ENCODE results near the gene KIF3B. TPM values are rescaled to one million over a fixed set of nuclear protein-coding genes. Genes with fewer than 3 reads are reported as not detected.

KIF3B gene
- total and polyA plus RNA-seq, 10 of the 15 experiments (the other 5 are each of a cell fraction or from before 2014, with no cell fraction given), result 7.4 to 37.3 (median 25.9) TPM

- no peak for TF ChIP-seq MAX (IDR thresholded peaks at IDR 0.05; ENCODE audit: low read depth, low read length)
- no peak for TF ChIP-seq RCOR1 (conservative IDR thresholded peaks at IDR 0.05; ENCODE audit: low read depth, low read length)
Measured at GRCh38 chr20:32297439-32297838, 20.0 kb downstream of the KIF3B start (continued).

GRCh38 chr20:32300647-32301046 is 23.2 kb downstream of the KIF3B start:
- ATAC-seq (no peak), DNase-seq (ENCODE audit: low read depth, low spot score) (no peak), FAIRE-seq (no peak)
- WGBS (ENCODE audit: insufficient coverage, insufficient replicate concordance, low lambda C conversion rate, missing lambda C conversion rate), result 100% methylated on average over 6 of the region's 6 CpGs
- POLR2A ChIA-PET, result no interaction called here
- in situ Hi-C loops (cut with MboI), result no loop called here
- no peak overlapping the region for H3K9ac ChIP-seq (ENCODE audit: control insufficient read depth, insufficient read depth, low read length)
- RAD21 ChIA-PET (ENCODE audit: unreplicated experiment), result no interaction called here
- no TSS peak for BruUV-seq (replicated peaks)
- peaks cover 25% of the 10 kb centered on the region for H3K79me2 ChIP-seq (ENCODE audit: control insufficient read depth, insufficient read depth, low read length)
- no peaks in the 10 kb centered on the region for H3K4me1 ChIP-seq (ENCODE audit: control insufficient read depth, insufficient read depth, low read length)
- H3K4me3 ChIP-seq, result no peak overlapping the region
- CTCF ChIA-PET, result no interaction called here
- H4K20me1 ChIP-seq (ENCODE audit: control insufficient read depth, insufficient read depth), result no peaks in the 10 kb centered on the region
- no peaks in the 10 kb centered on the region; a peak in 1 of 4 replicates for H3K36me3 ChIP-seq (ENCODE audit: control insufficient read depth in 2 of 2, insufficient read depth in 2 of 2, low read length in 1 of 2)
- no peak overlapping the region for H3K4me2 ChIP-seq (ENCODE audit: control insufficient read depth, insufficient read depth)
- H3K9me3 ChIP-seq (replicated peaks; ENCODE audit: control insufficient read depth, insufficient read depth, low read length), result no peaks in the 10 kb centered on the region
- SMC1A ChIA-PET (ENCODE audit: uncharacterized antibody, unreplicated experiment), result no interaction called here
- intact Hi-C loops (cut with micrococcal nuclease; ENCODE audit: unreplicated experiment), result no loop called here
- no peak overlapping the region for H3K27ac ChIP-seq (ENCODE audit: control insufficient read depth, insufficient read depth)
- no peaks in the 10 kb centered on the region for H3K27me3 ChIP-seq (replicated peaks in 1 of 2; ENCODE audit: control insufficient read depth in 2 of 2, insufficient read depth in 2 of 2, low read length in 1 of 2)
- no peak overlapping the region for H2AFZ ChIP-seq (ENCODE audit: control insufficient read depth, low read depth, low read length)
- TF ChIP-seq ATF3 (IDR thresholded peaks at IDR 0.05; ENCODE audit: borderline replicate concordance, extremely low read depth, low read depth, low read length), result no peak
- TF ChIP-seq EZH2 (IDR thresholded peaks at IDR 0.05; ENCODE audit: borderline replicate concordance, control insufficient read depth, low read depth, low read length), result no peak
- TF ChIP-seq ZBED1 (IDR thresholded peaks at IDR 0.05; ENCODE audit: borderline replicate concordance), result no peak
- no peak for TF ChIP-seq IKZF2 (IDR thresholded peaks at IDR 0.05)
- no peak for TF ChIP-seq SMC3 (IDR thresholded peaks at IDR 0.05; ENCODE audit: borderline replicate concordance, low read length)
- TF ChIP-seq BHLHE40 (IDR thresholded peaks at IDR 0.05; ENCODE audit: borderline replicate concordance in 1 of 2, low read depth in 2 of 2, low read length in 1 of 2), result no peak
- no peak for TF ChIP-seq IRF3 (IDR thresholded peaks at IDR 0.05)
- no peak for TF ChIP-seq FOS (IDR thresholded peaks at IDR 0.05; ENCODE audit: borderline replicate concordance, extremely low read depth, insufficient read length)
- no peak for TF ChIP-seq ATF7 (IDR thresholded peaks at IDR 0.05; ENCODE audit: low read depth)
- no peak for TF ChIP-seq BACH1 (IDR thresholded peaks at IDR 0.05; ENCODE audit: borderline replicate concordance)
- TF ChIP-seq SIX5 (IDR thresholded peaks at IDR 0.05; ENCODE audit: low read depth, low read length, severe bottlenecking), result no peak
- no peak for TF ChIP-seq ZNF687 (IDR thresholded peaks at IDR 0.05)
- no peak for TF ChIP-seq KAT2A (conservative IDR thresholded peaks at IDR 0.05; ENCODE audit: control insufficient read depth, low read depth, low read length)
- TF ChIP-seq WRNIP1 (IDR thresholded peaks at IDR 0.05; ENCODE audit: borderline replicate concordance, low read depth, low read length), result no peak
- no peak for TF ChIP-seq NR2C2 (IDR thresholded peaks at IDR 0.05; ENCODE audit: borderline replicate concordance, control insufficient read depth, insufficient read length, low read depth)
- no peak for TF ChIP-seq CREM (IDR thresholded peaks at IDR 0.05; ENCODE audit: low read depth)
